Thyroid gland (tissue), 4 donors: ENCODE data around the gene NCBP1. TPM values are rescaled to one million over a fixed set of nuclear protein-coding genes. Genes with fewer than 3 reads are reported as not detected.
A peak's percentile ranks its signal among the peaks of the same experiment; 100 is the strongest.

Source experiments
- DNase-seq, 2 donors: peaks; one replicate each; pipeline ENCODE4 v3.0.0-alpha.2; 2019
- H3K27ac ChIP-seq, 3 donors: fragments of 200-600 bp; sonication (generic); 1 replicate in 2 of 3; 2 replicates in 1 of 3; pipeline ENCODE4 v1.5.1; 2016 to 2019; ENCODE audit warnings: mild to moderate bottlenecking in 1 of 3, moderate library complexity in 1 of 3
- H3K27me3 ChIP-seq: fragments of 200-600 bp; sonication (generic); one replicate; pipeline ENCODE4 v1.5.1; 2019
- H3K36me3 ChIP-seq, 2 donors: fragments of 200-600 bp; sonication (generic); one replicate each; pipeline ENCODE4 v1.5.1; 2016 to 2019
- H3K4me1 ChIP-seq, 2 donors: fragments of 200-600 bp; sonication (generic); one replicate each; pipeline ENCODE4 v1.5.1; 2017 to 2019
- H3K4me3 ChIP-seq, 3 donors: fragments of 200-600 bp; sonication (generic); replicated peaks in 1 of 3; 1 replicate in 2 of 3; 2 replicates in 1 of 3; pipeline ENCODE4 v1.5.1; 2016; ENCODE audit warnings: mild to moderate bottlenecking in 1 of 3
- H3K9me3 ChIP-seq: fragments of 200-600 bp; sonication (generic); one replicate; pipeline ENCODE4 v1.5.1; 2017
- CTCF ChIP-seq, 6 experiments: fragments of 200-600 bp in 3 of 6; fragments of 450-650 bp in 3 of 6; sonication (generic) in 3 of 6; IDR thresholded peaks; one replicate each; pipeline ENCODE4 v1.5.1; 2016 to 2019; ENCODE audit warnings: antibody characterized with exemption in 6 of 6, mild to moderate bottlenecking in 2 of 6, inconsistent platforms in 1 of 6, moderate library complexity in 1 of 6
- POLR2A ChIP-seq, 2 donors: fragments of 450-650 bp; IDR thresholded peaks; one replicate each; pipeline ENCODE4 v1.6.1; 2017; ENCODE audit warnings: antibody characterized with exemption in 2 of 2, mild to moderate bottlenecking in 2 of 2, moderate library complexity in 1 of 2
- WGBS, 2 donors: methylation state at CpG; one replicate each; pipeline ENCODE4 v1.1.5; 2017; 5-methylcytosine and 5-hydroxymethylcytosine counted together
- intact Hi-C: fragments of 100-400 bp; cut with DNase I; formaldehyde crosslinking; loops from one replicate; pipeline ENCODE4 v1.15.1; 2023
- total RNA-seq, 4 donors: library from RNA; depleted of rRNA; stranded (reverse); fragments of >200 nt; gene quantifications; one replicate each; pipeline ENCODE4 v1.2.3, GENCODE V29; 2016

NCBP1 gene
- total RNA-seq, 4 donors from 2014 or later, result 25.7 to 40.4 (median 28.8) TPM

DNA sequence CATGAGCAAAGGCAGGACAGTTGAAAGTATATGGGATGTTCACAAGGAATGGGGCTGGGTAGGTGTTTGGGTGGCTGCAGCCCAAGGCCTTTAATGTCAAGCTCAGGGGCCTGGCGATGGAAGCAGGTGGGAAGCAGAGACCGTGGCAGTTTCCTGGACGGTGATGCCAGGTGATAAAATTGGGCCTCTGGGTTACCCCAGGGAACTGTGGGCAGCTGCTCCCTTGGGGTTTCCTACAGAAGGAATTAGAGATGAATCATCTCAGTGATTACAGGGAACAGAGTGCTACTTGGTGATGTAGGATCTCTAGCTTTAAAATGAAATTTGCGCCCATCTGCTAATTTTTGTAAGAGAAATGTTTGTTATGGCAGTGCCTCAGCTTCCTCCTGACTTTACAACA lies 39.7 kb upstream of the NCBP1 start:
- Histone ChIP-seq H3K4me1 (peaks cover 17 to 30% of the 10 kb centered on the region in 2 donors), H3K9me3 (no peaks in the 10 kb centered on the region), H3K4me3 (no peak overlapping the region), H3K27ac (peak overlapping the region in 1 of 3 donors; percentile 49), H3K27me3 (no peaks in the 10 kb centered on the region), H3K36me3 (peaks cover 0 to 7% of the 10 kb centered on the region in 2 donors)
- 91 to 92% methylated on average over 4 of the region's 4 CpGs for WGBS, 2 donors
- TF ChIP-seq POLR2A (IDR thresholded peaks at IDR 0.05), result no peak
- TF ChIP-seq CTCF (IDR thresholded peaks at IDR 0.05), result no peak
- DNase-seq, result no peak
- intact Hi-C loops, result no loop called here

- peaks cover under 1 to 10% of the 10 kb centered on the region in 2 donors for H3K36me3 ChIP-seq
- intact Hi-C loops, result no loop called here
- H3K4me1 ChIP-seq, result peaks cover 20 to 31% of the 10 kb centered on the region in 2 donors
- no peaks in the 10 kb centered on the region for H3K9me3 ChIP-seq
- DNase-seq, result peak; percentile 36 to 47
- TF ChIP-seq POLR2A (IDR thresholded peaks at IDR 0.05), result no peak
- TF ChIP-seq CTCF (IDR thresholded peaks at IDR 0.05), result no peak
- H3K4me3 ChIP-seq, result no peak overlapping the region
- H3K27me3 ChIP-seq, result no peaks in the 10 kb centered on the region
- H3K27ac ChIP-seq, result peak overlapping the region in 1 of 3 donors; percentile 49
- 87 to 92% methylated on average over 9 to 10 of the region's 11 CpGs for WGBS, 2 donors
These were observed 39.2 kb upstream of the NCBP1 start for GRCh38 chr9:97594381-97594921.

- H3K4me1 ChIP-seq, result peaks cover 20 to 31% of the 10 kb centered on the region in 2 donors
- peak overlapping the region; percentile 66 to 92 (median 91) for H3K27ac ChIP-seq
These were observed 36.7 kb upstream of the NCBP1 start for GRCh38 chr9:97596906-97597305.

DNA sequence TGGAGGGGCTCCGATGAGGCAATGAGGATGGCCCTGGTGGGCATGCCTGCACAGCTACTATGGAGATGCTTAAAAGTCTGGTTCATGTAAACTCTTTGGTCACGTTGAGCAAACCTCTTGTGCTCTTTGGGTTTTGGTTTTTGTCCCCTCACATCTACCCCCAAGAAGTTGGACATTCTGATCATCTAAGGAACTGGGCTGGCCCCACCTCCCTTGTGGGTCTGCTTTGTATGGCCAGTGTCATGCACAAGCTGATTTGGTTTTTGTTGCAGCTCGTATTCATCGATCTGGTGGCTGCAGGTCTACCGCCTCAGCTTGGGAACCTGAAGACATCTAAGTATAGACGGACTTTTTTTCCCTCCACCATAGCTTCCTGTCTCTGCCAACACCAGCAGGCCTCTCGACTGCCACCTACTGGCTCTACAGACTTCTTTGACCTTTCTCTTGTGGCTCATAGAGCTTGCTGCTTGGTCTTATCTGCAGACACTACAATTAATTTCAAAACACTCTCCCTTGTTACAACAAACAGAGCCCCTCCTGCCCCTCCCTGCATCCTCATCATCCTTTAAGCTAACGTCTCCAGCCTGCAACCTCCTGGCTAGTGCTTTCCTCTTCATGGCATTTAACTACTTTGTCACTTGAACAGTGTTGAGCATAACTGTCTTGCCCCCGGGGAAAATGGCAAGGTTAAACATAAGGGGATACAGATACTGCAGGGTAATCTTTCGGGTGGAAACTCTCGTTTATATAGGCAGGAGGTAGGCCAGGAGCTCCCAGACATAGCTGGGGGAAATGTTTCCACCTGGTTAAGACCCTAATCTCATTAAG lies 34.9 kb upstream of the NCBP1 start:
- 26 to 27% methylated on average over 11 of the region's 11 CpGs for WGBS, 2 donors

More at GRCh38 chr9:97596906-97597305, 36.7 kb upstream of the NCBP1 start:
- TF ChIP-seq CTCF (IDR thresholded peaks at IDR 0.05), result no peak
- peak in 1 of 2 donors; percentile 23 for TF ChIP-seq POLR2A (IDR thresholded peaks at IDR 0.05)
- Histone ChIP-seq H3K9me3 (no peaks in the 10 kb centered on the region), H3K36me3 (peaks cover 24 to 28% of the 10 kb centered on the region in 2 donors), H3K27me3 (no peaks in the 10 kb centered on the region), H3K4me3 (no peak overlapping the region)
- intact Hi-C loops, result no loop called here
- 28 to 30% methylated on average over 4 of the region's 4 CpGs for WGBS, 2 donors
- peak; percentile 65 to 75 for DNase-seq

More for the DNA sequence above, 34.9 kb upstream of the NCBP1 start:
- H3K27me3 ChIP-seq, result no peaks in the 10 kb centered on the region
- TF ChIP-seq CTCF (IDR thresholded peaks at IDR 0.05), result peak; percentile 51 to 88 (median 80)
- TF ChIP-seq POLR2A (IDR thresholded peaks at IDR 0.05), result no peak
- no peak overlapping the region for H3K4me3 ChIP-seq
- DNase-seq, result peak; percentile 86 to 87
- peaks cover 34 to 37% of the 10 kb centered on the region in 2 donors for H3K36me3 ChIP-seq
- peak overlapping the region; percentile 91 to 94 (median 92) for H3K27ac ChIP-seq
- no peaks in the 10 kb centered on the region for H3K9me3 ChIP-seq
- H3K4me1 ChIP-seq, result peaks cover 20 to 31% of the 10 kb centered on the region in 2 donors
- intact Hi-C loops, result no loop called here
